HG03060 (cell line): Measurements from ENCODE around the gene C2orf69.
"Not testable (repeated sequence)": the region's sequence is repeated elsewhere in the genome, so short reads cannot be mapped to it uniquely, and the experiment has no call there.

ENCODE experiments used
- ATAC-seq: cut with Tn5 transposase; IDR thresholded peaks from one replicate; pipeline ENCODE4 v1.9.1; 2021; ENCODE audit warnings: low read depth, moderate number of reproducible peaks; ENCODE audit not compliant: unreplicated experiment

The C2orf69 gene

GRCh38 chr2:199912553-199913114 is 1.5 kb downstream of the C2orf69 start:
- not testable (repeated sequence) for ATAC-seq

DNA sequence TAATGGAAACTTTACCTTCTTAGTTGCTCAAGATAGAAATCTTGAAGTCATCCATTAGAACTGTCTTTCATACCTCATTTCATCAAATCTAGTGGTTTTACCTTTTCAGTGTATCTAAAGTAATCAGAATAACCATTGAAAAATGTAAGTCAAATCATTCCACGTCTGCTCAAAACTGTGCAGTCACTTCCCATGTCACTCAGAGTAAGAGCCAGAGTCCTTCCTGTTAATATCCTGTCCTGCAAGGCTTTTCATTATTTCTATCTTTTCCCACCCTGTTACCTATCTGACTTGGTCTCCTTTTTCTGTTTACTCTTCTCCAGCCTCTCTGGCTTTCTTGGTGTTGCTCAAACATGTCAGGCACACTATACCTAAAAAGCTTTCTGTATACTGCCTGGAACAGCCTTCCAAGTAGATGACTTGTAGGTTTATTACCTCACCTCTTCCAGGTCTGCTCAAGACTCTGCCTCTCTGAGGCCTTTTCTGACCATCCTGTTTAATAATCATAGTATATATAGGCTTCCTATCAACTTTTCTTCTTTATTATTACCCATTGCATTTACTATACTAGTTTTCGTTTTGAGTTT is 3.4 kb downstream of the C2orf69 start:
- ATAC-seq = no peak

- ATAC-seq = no peak
These were observed 5.9 kb downstream of the C2orf69 start for GRCh38 chr2:199916980-199917379.

DNA sequence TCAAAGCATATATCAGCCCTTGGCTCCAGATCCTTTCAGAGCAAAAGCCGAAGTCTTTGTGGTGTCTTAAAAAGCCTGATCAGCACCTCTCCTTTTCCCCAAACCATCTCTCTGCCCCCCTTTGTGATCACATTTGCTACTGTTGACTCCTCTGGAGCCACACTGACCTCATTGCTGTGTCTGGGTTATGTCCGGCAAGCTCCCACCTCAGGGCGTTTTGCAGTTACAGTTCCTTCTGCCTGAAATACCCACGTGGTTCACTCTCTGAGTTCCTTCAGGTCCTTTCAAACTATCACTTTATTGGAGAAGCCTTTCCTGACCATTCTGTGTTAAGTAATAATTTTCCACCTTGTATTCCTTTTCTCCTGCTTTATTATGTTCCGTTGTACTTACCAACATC is 11.8 kb downstream of the C2orf69 start:
- no peak for ATAC-seq

- no peak for ATAC-seq
These were observed 12.8 kb downstream of the C2orf69 start for GRCh38 chr2:199923924-199924323.

DNA sequence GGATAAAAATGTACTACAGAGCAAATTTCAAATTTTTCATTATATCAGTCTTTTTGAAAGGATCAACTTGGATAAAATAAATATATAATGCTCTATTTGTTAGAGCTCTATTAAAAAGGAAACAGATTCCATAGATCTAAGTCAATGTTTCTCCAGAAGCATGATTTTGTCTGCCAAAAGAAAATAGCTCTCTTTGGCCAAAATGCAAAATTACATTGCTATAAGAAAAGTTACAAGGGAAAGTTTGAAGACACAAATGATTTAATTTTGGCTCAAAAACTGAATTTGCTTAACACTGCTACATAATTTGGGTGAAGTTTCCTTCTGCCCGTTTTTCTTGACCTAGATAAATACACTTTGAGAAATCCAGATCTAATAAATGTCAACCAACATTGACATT is 15.7 kb downstream of the C2orf69 start:
- no peak for ATAC-seq

GRCh38 chr2:199928226-199928625 is 17.1 kb downstream of the C2orf69 start:
- no peak for ATAC-seq

GRCh38 chr2:199928626-199929025 is 17.5 kb downstream of the C2orf69 start:
- no peak for ATAC-seq

- no peak for ATAC-seq
These were observed 18.2 kb downstream of the C2orf69 start for GRCh38 chr2:199929262-199929661.

DNA sequence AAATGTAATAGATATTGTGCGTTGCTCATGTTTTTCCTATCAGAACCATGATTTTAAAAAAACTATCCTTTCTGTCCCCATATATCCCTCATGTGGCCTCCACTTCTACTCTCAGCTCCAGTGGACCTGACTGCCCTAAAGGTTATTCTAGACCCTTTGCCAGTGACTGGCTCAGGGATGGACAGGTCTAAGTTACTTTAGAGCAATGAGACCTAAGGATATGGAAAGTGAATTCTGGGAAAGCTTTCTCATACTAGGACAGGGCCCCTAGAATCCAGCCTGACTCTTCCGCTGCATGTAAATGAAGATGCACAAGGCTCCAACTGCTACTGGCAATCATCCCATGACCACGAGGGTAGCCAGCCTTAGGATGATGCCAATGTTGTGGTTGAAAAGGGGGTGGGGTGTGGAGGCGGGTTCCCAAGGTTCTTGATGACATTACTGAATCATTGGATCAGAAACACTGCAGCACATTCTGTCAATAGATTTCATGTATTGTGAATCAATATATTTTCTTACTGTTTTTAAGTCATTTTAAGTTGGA is 21.3 kb downstream of the C2orf69 start:
- ATAC-seq = no peak

- ATAC-seq = no peak
These were observed 22.4 kb downstream of the C2orf69 start for GRCh38 chr2:199933466-199933865.

DNA sequence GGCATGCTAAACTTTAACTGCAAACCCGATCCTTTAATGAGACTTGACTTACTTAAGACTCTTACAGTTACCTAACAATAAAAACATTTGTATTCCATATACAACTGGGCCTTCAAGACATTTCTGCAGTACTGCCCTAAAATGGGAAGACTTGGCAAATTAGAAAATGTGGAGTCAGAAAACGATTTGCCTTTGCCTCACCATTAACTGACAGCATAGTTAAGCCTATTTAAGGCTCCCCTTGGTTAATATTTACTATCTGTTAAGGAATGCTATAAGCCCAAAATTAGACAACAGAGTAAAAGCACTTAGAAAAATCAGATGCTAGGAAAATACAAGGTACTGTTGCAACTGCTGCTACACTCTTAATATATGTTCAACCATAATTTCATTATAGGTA is 25.5 kb downstream of the C2orf69 start:
- ATAC-seq = no peak

DNA sequence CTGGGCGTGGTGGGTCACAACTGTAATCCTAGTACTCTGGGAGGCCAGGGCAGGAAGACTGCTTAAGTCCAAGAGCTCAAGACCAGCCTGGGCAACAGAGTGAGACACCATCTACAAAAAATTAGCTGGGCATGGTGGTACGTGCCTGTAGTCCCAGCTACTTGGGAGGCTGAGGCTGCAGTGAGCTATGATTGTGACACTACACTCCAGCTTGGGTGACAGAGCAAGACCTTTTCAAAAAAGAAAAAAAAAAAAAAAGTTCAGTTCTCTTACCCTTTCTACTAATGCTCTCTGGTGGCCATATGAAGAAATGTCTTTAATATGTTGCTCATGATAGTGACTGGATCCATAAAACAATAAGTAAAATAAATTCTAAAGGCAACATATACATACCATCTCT is 29.3 kb downstream of the C2orf69 start:
- ATAC-seq = no peak

- ATAC-seq = no peak
These were observed 32.3 kb downstream of the C2orf69 start for GRCh38 chr2:199943373-199943772.

DNA sequence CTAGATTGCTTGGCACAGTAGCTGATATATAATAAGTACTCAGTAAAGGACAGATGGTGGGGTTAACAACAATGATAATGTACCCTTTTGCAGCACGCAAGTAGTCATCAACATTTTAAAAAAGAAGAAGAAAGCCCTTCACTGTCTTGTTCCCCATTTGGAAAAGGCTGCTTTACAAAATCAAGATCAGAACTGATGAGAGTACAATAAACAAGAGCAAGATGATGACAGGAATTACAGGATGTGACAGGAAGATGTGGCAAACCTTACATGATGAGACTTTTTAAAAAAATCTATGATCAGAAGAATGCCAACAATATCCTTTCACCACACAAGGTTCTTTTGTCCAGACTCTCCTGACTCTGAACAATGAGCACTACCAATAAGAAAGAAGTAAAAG is 35.1 kb downstream of the C2orf69 start:
- no peak for ATAC-seq

DNA sequence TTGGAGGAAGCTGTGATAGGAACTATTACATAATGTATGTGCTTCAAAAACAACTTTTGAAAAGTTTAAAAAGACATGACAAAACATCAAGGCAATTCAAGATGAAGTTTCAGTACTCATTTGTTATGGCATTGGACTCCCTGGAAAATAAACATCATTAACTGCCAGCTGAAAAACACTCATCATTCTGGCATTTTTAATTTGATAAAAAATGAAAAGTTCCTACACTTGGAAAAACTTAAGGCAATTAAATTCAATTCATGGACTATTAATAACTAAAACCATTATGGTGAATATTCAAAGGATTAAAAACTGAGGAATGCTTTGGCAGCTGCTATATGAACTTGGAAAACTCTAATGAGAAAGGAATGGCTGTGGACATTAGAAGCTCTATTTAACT is 35.7 kb downstream of the C2orf69 start:
- ATAC-seq = no peak

GRCh38 chr2:199950396-199950795 is 39.3 kb downstream of the C2orf69 start:
- no peak for ATAC-seq

GRCh38 chr2:199951023-199951422 is 39.9 kb downstream of the C2orf69 start:
- ATAC-seq = no peak

- peak; percentile 27 for ATAC-seq
These were observed 43.9 kb downstream of the C2orf69 start for GRCh38 chr2:199955007-199955338.

DNA sequence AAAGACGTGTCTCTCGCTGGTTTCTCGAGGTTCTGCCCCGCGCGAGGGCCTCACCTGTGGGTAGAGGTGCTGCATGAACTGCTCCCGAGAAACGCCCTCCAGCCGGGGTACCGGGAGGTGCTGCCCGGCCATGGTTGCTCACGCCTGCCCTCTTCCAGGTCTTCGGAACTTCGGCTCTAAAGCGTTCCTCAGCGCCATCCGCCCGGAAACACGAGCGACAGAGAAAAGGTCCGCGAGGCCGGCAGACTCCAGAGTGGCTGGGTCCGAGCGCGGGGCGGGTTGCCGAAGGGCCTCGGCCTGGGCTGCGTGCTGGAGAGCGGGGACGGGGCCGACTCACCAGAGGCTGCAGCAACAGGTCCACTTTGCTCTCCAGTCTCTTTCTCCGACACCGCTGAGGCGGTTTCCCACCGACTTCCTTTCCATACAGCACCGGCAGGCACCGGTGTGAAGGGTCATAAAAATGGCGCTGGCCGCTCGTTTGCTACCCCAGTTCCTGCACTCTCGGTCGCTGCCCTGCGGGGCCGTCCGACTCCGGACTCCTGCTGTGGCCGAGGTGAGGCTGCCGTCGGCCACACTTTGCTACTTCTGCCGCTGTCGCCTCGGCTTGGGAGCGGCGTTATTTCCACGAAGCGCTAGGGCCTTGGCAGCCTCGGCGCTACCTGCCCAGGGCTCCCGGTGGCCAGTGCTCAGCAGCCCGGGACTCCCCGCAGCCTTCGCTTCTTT is 44.4 kb downstream of the C2orf69 start, which contains the start of the genes MAIP1 and TYW5:
TSS of gene MAIP1 (plus strand) at position 244 of the 723 bp plus-strand sequence. CDS start at position 461, 217 bp downstream.
TSS of gene TYW5 (minus strand) at position 153 of the 723 bp plus-strand sequence. CDS start at position 132, 21 bp downstream.
- peak; percentile 74 for ATAC-seq

GRCh38 chr2:199956062-199956380 is 44.9 kb downstream of the C2orf69 start:
- no peak for ATAC-seq

- ATAC-seq = no peak
These were observed 46.9 kb downstream of the C2orf69 start for GRCh38 chr2:199958014-199958413.
